ENCODE measurements around the gene RBMS1. TPM values are rescaled to one million over a fixed set of nuclear protein-coding genes. Genes with fewer than 3 reads are reported as not detected.
"Not testable (repeated sequence)": the region's sequence is repeated elsewhere in the genome, so short reads cannot be mapped to it uniquely, and the experiment has no call there.

The RBMS1 gene
- total RNA-seq, 2 donors from 2014 or later = 109 to 125 TPM

GRCh38 chr2:160423126-160423525 lies 70.5 kb downstream of the RBMS1 start:
- intact Hi-C loops (cut with DNase I) = no loop called here
- no peak for DNase-seq (ENCODE audit: low spot score)

GRCh38 chr2:160421646-160422501 lies 71.7 kb downstream of the RBMS1 start:
- intact Hi-C loops (cut with DNase I) = not testable (repeated sequence)

GRCh38 chr2:160420711-160421110 lies 72.9 kb downstream of the RBMS1 start:
- intact Hi-C loops (cut with DNase I) = no loop called here
- DNase-seq (ENCODE audit: low spot score) = no peak

More at GRCh38 chr2:160421646-160422501, 71.7 kb downstream of the RBMS1 start:
- not testable (repeated sequence) for DNase-seq (ENCODE audit: low spot score)

GRCh38 chr2:160419776-160420505 lies 73.7 kb downstream of the RBMS1 start:
- intact Hi-C loops (cut with DNase I) = no loop called here
- no peak for DNase-seq (ENCODE audit: low spot score)

GRCh38 chr2:160418853-160419252 lies 74.8 kb downstream of the RBMS1 start:
- no peak for DNase-seq (ENCODE audit: low spot score)
- intact Hi-C loops (cut with DNase I) = no loop called here

- intact Hi-C loops (cut with DNase I) = no loop called here
- DNase-seq (ENCODE audit: low spot score) = no peak
Measured at GRCh38 chr2:160418398-160418765, 75.2 kb downstream of the RBMS1 start.

GRCh38 chr2:160417745-160418397 lies 75.7 kb downstream of the RBMS1 start:
- no peak for DNase-seq (ENCODE audit: low spot score)
- intact Hi-C loops (cut with DNase I) = no loop called here

- no peak for DNase-seq (ENCODE audit: low spot score)
- intact Hi-C loops (cut with DNase I) = no loop called here
Measured at GRCh38 chr2:160415991-160416390, 77.6 kb downstream of the RBMS1 start.

GRCh38 chr2:160411955-160412354 lies 81.7 kb downstream of the RBMS1 start:
- no peak for DNase-seq (ENCODE audit: low spot score)

GRCh38 chr2:160411167-160411566 lies 82.4 kb downstream of the RBMS1 start:
- DNase-seq (ENCODE audit: low spot score) = no peak
- intact Hi-C loops (cut with DNase I) = no loop called here

More at GRCh38 chr2:160411955-160412354, 81.7 kb downstream of the RBMS1 start:
- intact Hi-C loops (cut with DNase I) = no loop called here

- intact Hi-C loops (cut with DNase I) = no loop called here
- no peak for DNase-seq (ENCODE audit: low spot score)
Measured at GRCh38 chr2:160409480-160409879, 84.1 kb downstream of the RBMS1 start.

GRCh38 chr2:160408959-160409291 lies 84.7 kb downstream of the RBMS1 start:
- intact Hi-C loops (cut with DNase I) = no loop called here
- no peak for DNase-seq (ENCODE audit: low spot score)

GRCh38 chr2:160408173-160408958 lies 85.2 kb downstream of the RBMS1 start:
- intact Hi-C loops (cut with DNase I) = no loop called here
- no peak for DNase-seq (ENCODE audit: low spot score)

GRCh38 chr2:160407393-160408172 lies 86.0 kb downstream of the RBMS1 start:
- peak; percentile 91 for DNase-seq (ENCODE audit: low spot score)
- intact Hi-C loops (cut with DNase I) = no loop called here

GRCh38 chr2:160406591-160407392 lies 86.8 kb downstream of the RBMS1 start:
- DNase-seq (ENCODE audit: low spot score) = peak; percentile 85
- intact Hi-C loops (cut with DNase I) = no loop called here

- no peak for DNase-seq (ENCODE audit: low spot score)
- intact Hi-C loops (cut with DNase I) = no loop called here
Measured at GRCh38 chr2:160405077-160405867, 88.3 kb downstream of the RBMS1 start.

All from posterior vena cava (tissue), 2 donors.